Measurements from ENCODE around the gene CERKL.

- no peak for TF ChIP-seq CTCF (IDR thresholded peaks at IDR 0.05)
- no peak for TF ChIP-seq POLR2A (IDR thresholded peaks at IDR 0.05)
These were observed 3.3 kb upstream of the CERKL start for GRCh38 chr2:181660181-181660580.
